GM12865 (cell line): ENCODE measurements around the gene RTP5.
"Not testable (repeated sequence)": the region's sequence is repeated elsewhere in the genome, so short reads cannot be mapped to it uniquely, and the experiment has no call there.

Experiments
- DNase-seq: peaks from one replicate; pipeline ENCODE4 v3.0.0; 2010; ENCODE audit warnings: low read depth
- H3K4me3 ChIP-seq: 2 replicates; pipeline ENCODE4 v1.5.1; 2011; ENCODE audit warnings: mild to moderate bottlenecking, low read depth, low read length, control low read depth
- CTCF ChIP-seq: IDR thresholded peaks from 2 replicates; pipeline ENCODE4 v1.5.1; 2011; ENCODE audit warnings: low read length, control low read depth, low read depth, inconsistent platforms; ENCODE audit not compliant: insufficient read depth; ENCODE audit errors: missing control alignments

The RTP5 gene

DNA sequence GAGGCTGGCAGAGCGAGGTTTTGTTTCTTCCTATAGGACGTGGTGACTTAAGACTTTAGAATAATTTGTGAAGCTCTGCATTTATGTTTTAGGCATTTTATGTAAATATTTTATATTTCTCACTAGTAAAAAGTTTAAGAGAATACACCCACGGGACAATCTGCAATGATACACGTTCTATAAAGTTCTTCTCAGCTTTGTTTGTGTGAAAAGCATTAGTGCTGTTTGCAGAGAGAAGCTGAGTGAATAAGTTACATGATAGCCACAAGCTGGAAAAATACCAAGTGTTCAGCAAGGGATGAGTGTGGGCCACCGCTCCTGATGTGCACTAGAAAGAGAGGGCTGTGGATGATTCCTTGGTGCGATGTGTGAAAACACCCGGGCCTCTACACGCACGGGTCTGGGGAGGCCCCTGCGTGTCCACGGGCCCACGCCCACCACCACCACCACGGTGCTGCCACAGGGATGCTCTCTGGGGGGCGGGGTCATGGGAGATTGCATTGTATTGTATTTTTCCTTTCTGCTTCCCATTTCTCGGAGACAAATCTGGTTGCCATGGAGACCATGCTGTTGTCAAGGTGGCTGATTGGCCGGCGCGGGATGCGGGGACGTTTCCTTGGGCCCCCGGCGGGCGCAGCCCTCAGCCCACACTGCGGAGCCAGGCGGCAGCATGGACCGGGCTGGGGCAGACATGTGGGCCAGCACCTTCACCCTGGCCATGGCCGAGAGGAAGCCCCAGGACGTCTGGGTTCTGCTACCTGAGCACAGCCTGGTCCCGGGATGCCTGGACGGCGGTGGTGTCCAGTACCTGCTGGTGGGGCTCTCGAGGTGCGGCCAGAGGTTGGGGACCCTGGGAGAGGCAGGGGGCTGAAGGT, at the start of gene RTP5:
RTP5 (plus strand) TSS at position 643 of the 875 bp plus-strand sequence; CDS start at position 671, 28 bp downstream.
- H3K4me3 ChIP-seq: no peak within 1 kb of the TSS
- no peak for TF ChIP-seq CTCF
- DNase-seq: no peak

DNA sequence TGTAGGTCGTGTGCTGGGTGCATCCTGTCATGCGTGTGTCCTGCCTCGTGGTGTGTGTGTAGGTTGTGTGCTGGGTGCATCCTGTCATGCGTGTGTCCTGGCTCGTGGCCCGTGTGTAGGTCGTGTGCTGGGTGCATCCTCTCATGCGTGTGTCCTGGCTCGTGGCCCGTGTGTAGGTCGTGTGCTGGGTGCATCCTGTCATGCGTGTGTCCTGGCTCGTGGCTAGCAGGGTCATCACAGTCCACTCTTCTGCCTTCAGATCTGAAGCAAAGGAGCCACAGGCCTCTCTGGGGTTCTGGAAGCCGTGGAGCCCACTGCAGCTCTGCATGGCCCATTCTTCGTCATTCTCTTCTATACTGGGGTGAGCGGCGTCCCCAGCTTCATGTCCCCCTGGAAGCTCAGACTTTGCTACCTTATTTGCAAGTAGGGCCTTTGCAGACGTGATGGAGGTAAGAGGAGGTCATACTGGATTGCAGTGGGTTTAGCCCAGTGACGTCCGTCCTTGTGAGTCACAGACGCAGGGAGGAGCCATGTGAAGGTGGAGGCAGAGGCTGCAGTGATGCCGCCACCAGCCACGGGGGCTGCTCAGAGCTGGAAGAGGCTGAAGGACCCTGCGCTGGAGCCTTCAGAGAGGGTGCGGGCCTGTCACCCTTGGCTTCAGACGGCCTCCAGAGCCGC, 49.4 kb upstream of the RTP5 start:
- H3K4me3 ChIP-seq, DNase-seq: not testable (repeated sequence)

GRCh38 chr2:241820625-241821384, 48.7 kb upstream of the RTP5 start:
- no peak for TF ChIP-seq CTCF
- H3K4me3 ChIP-seq: no peak overlapping the region
- DNase-seq: no peak

GRCh38 chr2:241821460-241822263, 47.9 kb upstream of the RTP5 start:
- DNase-seq: no peak
- H3K4me3 ChIP-seq: no peak overlapping the region
- TF ChIP-seq CTCF: no peak

DNA sequence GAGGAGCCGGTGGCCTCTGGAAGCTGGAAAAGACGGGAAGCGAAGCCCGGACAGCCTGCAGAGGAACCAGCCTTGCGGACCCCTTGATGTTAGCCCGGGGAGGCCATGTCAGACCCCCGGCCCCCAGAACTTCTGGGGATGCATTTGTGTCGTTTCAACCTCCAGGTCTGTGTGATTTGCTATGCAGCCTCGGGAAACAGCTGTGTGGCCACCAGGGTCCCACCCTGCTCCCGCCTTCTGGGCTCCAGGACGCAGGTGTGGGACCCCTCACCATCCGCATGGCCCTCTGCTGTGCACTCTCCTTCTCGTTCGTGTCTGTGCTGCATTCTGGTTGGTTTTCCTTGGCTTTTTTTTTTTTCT, 47.3 kb upstream of the RTP5 start:
- no peak for DNase-seq
- no peak for TF ChIP-seq CTCF
- H3K4me3 ChIP-seq: no peak overlapping the region

GRCh38 chr2:241823531-241824437, 45.7 kb upstream of the RTP5 start:
- not testable (repeated sequence) for DNase-seq, H3K4me3 ChIP-seq

- no peak overlapping the region for H3K4me3 ChIP-seq
- TF ChIP-seq CTCF: no peak
- no peak for DNase-seq
Measured at GRCh38 chr2:241827394-241827793, 42.1 kb upstream of the RTP5 start.
